K562 (cell line): ENCODE data around the gene GABARAPL2. TPM values are rescaled to one million over a fixed set of nuclear protein-coding genes. Genes with fewer than 3 reads are reported as not detected.

Experiments
- ARID2 ChIP-seq: fragments of 450-650 bp; IDR thresholded peaks from 2 replicates; pipeline ENCODE4 v1.6.1; 2017; ENCODE audit warnings: antibody characterized with exemption, mild to moderate bottlenecking
- CBX5 ChIP-seq: IDR thresholded peaks from 2 replicates; pipeline ENCODE4 v1.6.1; 2014; ENCODE audit warnings: low read depth, borderline replicate concordance
- CHAMP1 ChIP-seq: fragments of 450-650 bp; IDR thresholded peaks from 2 replicates; pipeline ENCODE4 v1.6.1; 2016; ENCODE audit warnings: mild to moderate bottlenecking
- CHD2 ChIP-seq: IDR thresholded peaks from 2 replicates; pipeline ENCODE4 v1.6.1; 2011; ENCODE audit warnings: low read depth, low read length
- CREM ChIP-seq: IDR thresholded peaks from 2 replicates; pipeline ENCODE4 v1.6.1; 2014; ENCODE audit warnings: antibody characterized with exemption, low read depth
- FOXA1 ChIP-seq: fragments of 450-650 bp; IDR thresholded peaks from 2 replicates; pipeline ENCODE4 v1.6.1; 2016; ENCODE audit warnings: mild to moderate bottlenecking, borderline replicate concordance
- HLTF ChIP-seq: fragments of 450-650 bp; IDR thresholded peaks from 2 replicates; pipeline ENCODE4 v1.6.1; 2016
- KDM1A ChIP-seq, 2 experiments: fragments of 450-650 bp; IDR thresholded peaks; 2 replicates each; pipeline ENCODE4 v1.6.1; 2016; ENCODE audit warnings: mild to moderate bottlenecking in 2 of 2
- KLF16 ChIP-seq: IDR thresholded peaks from 2 replicates; pipeline ENCODE4 v1.6.1; 2016; ENCODE audit warnings: antibody characterized with exemption
- LEF1 ChIP-seq: fragments of 450-650 bp; IDR thresholded peaks from 2 replicates; pipeline ENCODE4 v1.6.1; 2016; ENCODE audit warnings: mild to moderate bottlenecking
- MAZ ChIP-seq, 2 experiments: fragments of 450-650 bp in 1 of 2; sonication (generic) in 1 of 2; formaldehyde crosslinking; IDR thresholded peaks in 1 of 2; conservative IDR thresholded peaks in 1 of 2; 2 replicates each; pipeline versions ENCODE4 v1.4.0 to v1.5.0; 2020; ENCODE audit warnings: mild to moderate bottlenecking in 1 of 2, missing genetic modification reagents in 1 of 2
- MITF ChIP-seq: IDR thresholded peaks from 2 replicates; pipeline ENCODE4 v1.6.1; 2014; ENCODE audit warnings: antibody characterized with exemption
- MTA2 ChIP-seq: fragments of 450-650 bp; IDR thresholded peaks from 2 replicates; pipeline ENCODE4 v1.6.1; 2016; ENCODE audit warnings: low read depth
- PCBP1 ChIP-seq: fragments of 200-400 bp; formaldehyde crosslinking; IDR thresholded peaks from 2 replicates; pipeline ENCODE4 v1.6.1; 2018; ENCODE audit warnings: mild to moderate bottlenecking, low read depth, low read length; ENCODE audit not compliant: poor library complexity, severe bottlenecking
- RBM39 ChIP-seq: fragments of 200-400 bp; formaldehyde crosslinking; optimal IDR thresholded peaks from 2 replicates; pipeline ENCODE3; 2018; ENCODE audit warnings: low read depth, low read length
- SP2 ChIP-seq: IDR thresholded peaks from 2 replicates; pipeline ENCODE4 v1.6.1; 2011; ENCODE audit warnings: mild to moderate bottlenecking, low read depth, low read length, moderate library complexity; ENCODE audit not compliant: poor library complexity, severe bottlenecking; ENCODE audit errors: extremely low read depth
- TFAP4 ChIP-seq: sonication (generic); formaldehyde crosslinking; IDR thresholded peaks from 2 replicates; pipeline ENCODE4 v1.8.0; 2022; ENCODE audit warnings: missing genetic modification reagents, mild to moderate bottlenecking, moderate library complexity, borderline replicate concordance
- ZNF124 ChIP-seq: sonication (generic); formaldehyde crosslinking; IDR thresholded peaks from 2 replicates; pipeline ENCODE4 v1.8.1; 2022; ENCODE audit warnings: missing genetic modification reagents
- ZNF57 ChIP-seq: fragments of 450-650 bp; formaldehyde crosslinking; IDR thresholded peaks from 2 replicates; pipeline ENCODE4 v1.4.0; 2020; ENCODE audit warnings: mild to moderate bottlenecking, moderate library complexity
- ZNF76 ChIP-seq: fragments of 250-450 bp; sonication (Bioruptor Pico); IDR thresholded peaks from 2 replicates; pipeline ENCODE4 v1.4.0; 2020; ENCODE audit warnings: mild to moderate bottlenecking, moderate library complexity, borderline replicate concordance
- ZNF77 ChIP-seq: fragments of 250-450 bp; sonication (Bioruptor Pico); IDR thresholded peaks from 2 replicates; pipeline ENCODE4 v1.5.0; 2020
- ZNF79 ChIP-seq: fragments of 250-450 bp; sonication (Bioruptor Pico); IDR thresholded peaks from 2 replicates; pipeline ENCODE4 v1.4.0; 2020; ENCODE audit warnings: low read depth, mild to moderate bottlenecking, moderate library complexity
- polyA plus RNA-seq, 8 experiments: library from polyadenylated mRNA; depleted of rRNA in 4 of 8; stranded (reverse) in 5 of 8; unstranded in 3 of 8; fragments of >200 nt; fragmentation: Nextera tagmentation in 2 of 8; fragmentation: Illumina TruSeq in 1 of 8; extraction: Ambion mirVana in 2 of 8; extraction: Trizol in 1 of 8; gene quantifications; 2 replicates each; pipeline versions ENCODE4 v1.2.1 to v1.2.3, GENCODE V29; 2011 to 2014; ENCODE audit warnings: inconsistent platforms in 1 of 8, missing spikeins in 1 of 8
- total RNA-seq, 7 experiments: library from RNA; depleted of rRNA in 6 of 7; stranded (reverse); fragments of >200 nt in 6 of 7; fragmentation: Illumina TruSeq in 2 of 7; extraction: Trizol in 2 of 7; gene quantifications; 2 replicates each; pipeline versions ENCODE4 v1.2.1 to v1.2.3, GENCODE V29; 2011 to 2021; ENCODE audit warnings: low replicate concordance in 1 of 7
- TF ChIP-seq, protein P1 (sequence below), 2 experiments: fragments of 150-350 bp in 1 of 2; IDR thresholded peaks; 2 replicates each; pipeline ENCODE4 v1.6.1; 2012 to 2016; ENCODE audit warnings: low read depth in 2 of 2, low read length in 2 of 2, mild to moderate bottlenecking in 1 of 2, moderate library complexity in 1 of 2

GABARAPL2 gene
- total and polyA plus RNA-seq, 9 of the 15 experiments (the other 6 are each of a cell fraction or from before 2014, with no cell fraction given), result 42.1 to 288 (median 91.8) TPM

- TF ChIP-seq CHD2 (no peak), LEF1 (no peak), ZNF79 (CRISPR knock-in tag) (no peak), FOXA1 (no peak), HLTF (no peak), PCBP1 (no peak), MAZ (CRISPR knock-in tag; conservative IDR thresholded peaks at IDR 0.05 in 1 of 2, IDR thresholded peaks at IDR 0.05 in 1 of 2) (peak; percentile 17 to 60; a peak in 1 of 4 replicates), ZNF57 (CRISPR knock-in tag) (no peak), ZNF76 (CRISPR knock-in tag) (no peak), ARID2 (peak; percentile 51; the same call in 1 of the 2 replicates), KLF16 (peak; percentile 81), SP2 (no peak), ZNF124 (CRISPR knock-in tag) (no peak), KDM1A (IDR thresholded peaks at IDR 0.05) (peak; percentile 56 to 65), TFAP4 (CRISPR knock-in tag) (no peak), CHAMP1 (peak; percentile 85), ZNF77 (CRISPR knock-in tag) (no peak), CREM (peak; percentile 53), RBM39 (no peak), MTA2 (peak; percentile 92), MITF (no peak), CBX5 (no peak)
- TF ChIP-seq, protein P1, sequence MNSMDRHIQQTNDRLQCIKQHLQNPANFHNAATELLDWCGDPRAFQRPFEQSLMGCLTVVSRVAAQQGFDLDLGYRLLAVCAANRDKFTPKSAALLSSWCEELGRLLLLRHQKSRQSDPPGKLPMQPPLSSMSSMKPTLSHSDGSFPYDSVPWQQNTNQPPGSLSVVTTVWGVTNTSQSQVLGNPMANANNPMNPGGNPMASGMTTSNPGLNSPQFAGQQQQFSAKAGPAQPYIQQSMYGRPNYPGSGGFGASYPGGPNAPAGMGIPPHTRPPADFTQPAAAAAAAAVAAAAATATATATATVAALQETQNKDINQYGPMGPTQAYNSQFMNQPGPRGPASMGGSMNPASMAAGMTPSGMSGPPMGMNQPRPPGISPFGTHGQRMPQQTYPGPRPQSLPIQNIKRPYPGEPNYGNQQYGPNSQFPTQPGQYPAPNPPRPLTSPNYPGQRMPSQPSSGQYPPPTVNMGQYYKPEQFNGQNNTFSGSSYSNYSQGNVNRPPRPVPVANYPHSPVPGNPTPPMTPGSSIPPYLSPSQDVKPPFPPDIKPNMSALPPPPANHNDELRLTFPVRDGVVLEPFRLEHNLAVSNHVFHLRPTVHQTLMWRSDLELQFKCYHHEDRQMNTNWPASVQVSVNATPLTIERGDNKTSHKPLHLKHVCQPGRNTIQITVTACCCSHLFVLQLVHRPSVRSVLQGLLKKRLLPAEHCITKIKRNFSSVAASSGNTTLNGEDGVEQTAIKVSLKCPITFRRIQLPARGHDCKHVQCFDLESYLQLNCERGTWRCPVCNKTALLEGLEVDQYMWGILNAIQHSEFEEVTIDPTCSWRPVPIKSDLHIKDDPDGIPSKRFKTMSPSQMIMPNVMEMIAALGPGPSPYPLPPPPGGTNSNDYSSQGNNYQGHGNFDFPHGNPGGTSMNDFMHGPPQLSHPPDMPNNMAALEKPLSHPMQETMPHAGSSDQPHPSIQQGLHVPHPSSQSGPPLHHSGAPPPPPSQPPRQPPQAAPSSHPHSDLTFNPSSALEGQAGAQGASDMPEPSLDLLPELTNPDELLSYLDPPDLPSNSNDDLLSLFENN (IDR thresholded peaks at IDR 0.05; ENCODE audit: low read depth in 2 of 2, low read length in 2 of 2), result no peak
Observed at GRCh38 chr16:75621170-75621477, 54.9 kb downstream of the GABARAPL2 start (continued).
